Body of pancreas (tissue), 4 donors: ENCODE measurements around the gene GNS. TPM values are rescaled to one million over a fixed set of nuclear protein-coding genes. Genes with fewer than 3 reads are reported as not detected.
"Not testable (repeated sequence)": the region's sequence is repeated elsewhere in the genome, so short reads cannot be mapped to it uniquely, and the experiment has no call there.

Experiments used
- ATAC-seq: fragments of 150-250 bp; one replicate; pipeline ENCODE4 v1.9.1; 2016
- DNase-seq, 4 donors: peaks; one replicate each; pipeline ENCODE4 v3.0.0-alpha.2; 2019
- H3K27ac ChIP-seq, 4 donors: fragments of 200-600 bp; sonication (generic); 1 replicate in 3 of 4; 2 replicates in 1 of 4; pipeline versions ENCODE4 v1.5.1 to v1.6.1; 2016 to 2019; ENCODE audit warnings: mild to moderate bottlenecking in 1 of 4, mixed read lengths in 1 of 4, moderate library complexity in 1 of 4
- H3K27me3 ChIP-seq, 2 donors: fragments of 200-600 bp; sonication (generic); one replicate each; pipeline ENCODE4 v1.6.0; 2016; ENCODE audit warnings: mild to moderate bottlenecking in 1 of 2
- H3K36me3 ChIP-seq, 2 donors: fragments of 200-600 bp; sonication (generic); replicated peaks in 1 of 2; 2 replicates each; pipeline ENCODE4 v1.5.1; 2016; ENCODE audit warnings: low read depth in 2 of 2; ENCODE audit not compliant: insufficient read depth in 1 of 2
- H3K4me1 ChIP-seq: fragments of 200-600 bp; sonication (generic); one replicate; pipeline ENCODE4 v1.6.0; 2016
- H3K4me3 ChIP-seq, 2 donors: fragments of 200-600 bp; sonication (generic); 1 replicate in 1 of 2; 2 replicates in 1 of 2; pipeline ENCODE4 v1.5.1; 2016 to 2019
- H3K9me3 ChIP-seq, 3 donors: fragments of 200-600 bp; sonication (generic); 1 replicate in 2 of 3; 2 replicates in 1 of 3; pipeline ENCODE4 v1.5.1; 2016
- POLR2A ChIP-seq, 3 donors: fragments of 450-650 bp; IDR thresholded peaks; one replicate each; pipeline ENCODE4 v1.6.1; 2016; ENCODE audit warnings: antibody characterized with exemption in 3 of 3, mild to moderate bottlenecking in 2 of 3
- WGBS, 2 donors: methylation state at CpG; one replicate each; pipeline ENCODE4 v1.1.5; 2017; 5-methylcytosine and 5-hydroxymethylcytosine counted together
- intact Hi-C: fragments of 100-400 bp; cut with DNase I; formaldehyde crosslinking; loops from one replicate; pipeline ENCODE4 v1.15.1; 2023
- total RNA-seq, 2 donors: library from RNA; depleted of rRNA; stranded (reverse); fragments of >200 nt; gene quantifications; one replicate each; pipeline ENCODE4 v1.1.0, GENCODE V29; 2016
- TF ChIP-seq, protein P1 (sequence below), 7 experiments: fragments of 450-650 bp in 4 of 7; fragments of 200-600 bp in 3 of 7; sonication (generic) in 3 of 7; IDR thresholded peaks; one replicate each; pipeline ENCODE4 v1.5.1; 2016 to 2019; ENCODE audit warnings: antibody characterized with exemption in 7 of 7

The GNS gene
- total RNA-seq, 2 donors from 2014 or later: 29.3 to 43.1 TPM

DNA sequence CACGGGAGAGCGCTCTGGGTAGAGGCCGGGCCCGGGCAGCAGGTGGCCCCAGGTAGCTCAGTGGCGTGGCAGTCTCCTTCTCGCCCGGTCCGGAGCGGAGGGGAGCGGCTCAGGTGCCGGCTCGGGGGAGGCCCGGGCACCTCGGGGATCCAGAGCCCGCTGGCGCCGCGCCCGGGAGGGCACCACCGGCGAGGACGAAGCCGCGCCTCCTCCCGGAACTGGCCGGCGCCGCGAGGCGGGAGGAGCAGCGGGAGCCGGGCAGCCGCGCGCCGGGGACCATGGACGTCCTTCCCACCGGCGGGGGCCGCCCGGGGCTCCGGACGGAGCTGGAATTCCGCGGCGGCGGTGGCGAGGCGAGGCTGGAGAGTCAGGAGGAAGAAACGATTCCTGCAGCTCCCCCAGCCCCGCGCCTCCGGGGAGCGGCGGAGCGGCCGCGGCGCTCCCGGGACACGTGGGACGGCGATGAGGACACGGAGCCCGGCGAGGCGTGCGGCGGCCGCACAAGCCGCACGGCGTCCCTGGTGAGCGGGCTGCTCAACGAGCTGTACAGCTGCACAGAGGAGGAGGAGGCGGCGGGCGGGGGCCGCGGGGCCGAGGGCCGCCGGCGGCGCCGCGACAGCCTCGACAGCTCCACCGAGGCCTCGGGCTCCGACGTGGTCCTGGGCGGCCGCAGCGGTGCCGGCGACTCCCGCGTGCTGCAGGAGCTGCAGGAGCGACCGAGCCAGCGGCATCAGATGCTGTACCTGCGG is 21.5 kb upstream of the GNS start:
- H3K9me3 ChIP-seq: no peaks in the 10 kb centered on the region
- peak overlapping the region; percentile 43 to 66 for H3K4me3 ChIP-seq
- DNase-seq: peak; percentile 87 to 91 (median 88)
- TF ChIP-seq, protein P1, sequence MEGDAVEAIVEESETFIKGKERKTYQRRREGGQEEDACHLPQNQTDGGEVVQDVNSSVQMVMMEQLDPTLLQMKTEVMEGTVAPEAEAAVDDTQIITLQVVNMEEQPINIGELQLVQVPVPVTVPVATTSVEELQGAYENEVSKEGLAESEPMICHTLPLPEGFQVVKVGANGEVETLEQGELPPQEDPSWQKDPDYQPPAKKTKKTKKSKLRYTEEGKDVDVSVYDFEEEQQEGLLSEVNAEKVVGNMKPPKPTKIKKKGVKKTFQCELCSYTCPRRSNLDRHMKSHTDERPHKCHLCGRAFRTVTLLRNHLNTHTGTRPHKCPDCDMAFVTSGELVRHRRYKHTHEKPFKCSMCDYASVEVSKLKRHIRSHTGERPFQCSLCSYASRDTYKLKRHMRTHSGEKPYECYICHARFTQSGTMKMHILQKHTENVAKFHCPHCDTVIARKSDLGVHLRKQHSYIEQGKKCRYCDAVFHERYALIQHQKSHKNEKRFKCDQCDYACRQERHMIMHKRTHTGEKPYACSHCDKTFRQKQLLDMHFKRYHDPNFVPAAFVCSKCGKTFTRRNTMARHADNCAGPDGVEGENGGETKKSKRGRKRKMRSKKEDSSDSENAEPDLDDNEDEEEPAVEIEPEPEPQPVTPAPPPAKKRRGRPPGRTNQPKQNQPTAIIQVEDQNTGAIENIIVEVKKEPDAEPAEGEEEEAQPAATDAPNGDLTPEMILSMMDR (IDR thresholded peaks at IDR 0.05): peak in 4 of 7 experiments; percentile 23 to 41 (median 25)
- TF ChIP-seq POLR2A (IDR thresholded peaks at IDR 0.05): peak; percentile 86 to 92 (median 90)
- WGBS, 2 donors: 1 to 4% methylated on average over 10 to 50 of the region's 103 CpGs
- peak; percentile 85 for ATAC-seq
- no peaks in the 10 kb centered on the region for H3K27me3 ChIP-seq
- peak overlapping the region; percentile 93 to 95 (median 94) for H3K27ac ChIP-seq
- no peaks in the 10 kb centered on the region for H3K36me3 ChIP-seq
- peaks cover 13% of the 10 kb centered on the region for H3K4me1 ChIP-seq
- intact Hi-C loops: no loop called here

DNA sequence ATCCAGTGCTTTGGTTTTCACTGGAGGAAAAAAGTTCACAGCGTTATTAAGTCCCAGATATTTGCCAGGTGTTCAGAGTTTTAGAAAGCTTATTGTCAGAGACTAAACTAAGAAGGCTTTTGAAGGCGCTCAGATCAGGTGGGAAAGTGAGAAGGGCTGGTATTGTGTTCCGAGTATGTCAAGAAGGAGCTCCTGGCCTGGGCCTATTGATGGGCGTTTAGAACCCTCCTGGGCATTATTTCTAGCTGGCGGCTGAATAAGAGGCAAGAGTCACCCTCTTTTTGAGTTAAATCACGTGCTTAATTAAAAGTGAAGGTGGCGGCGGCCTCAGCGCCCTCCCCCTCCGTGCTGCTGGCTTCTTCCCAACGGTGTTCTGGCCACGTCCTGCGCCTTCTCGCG is 20.9 kb upstream of the GNS start:
- DNase-seq (no peak), ATAC-seq (no peak)
- TF ChIP-seq, protein P1 (IDR thresholded peaks at IDR 0.05): no peak
- no peak for TF ChIP-seq POLR2A (IDR thresholded peaks at IDR 0.05)
- peak overlapping the region; percentile 43 to 66 for H3K4me3 ChIP-seq
- intact Hi-C loops: no loop called here
- peaks cover 13% of the 10 kb centered on the region for H3K4me1 ChIP-seq
- 4 to 6% methylated on average over 6 to 15 of the region's 15 CpGs for WGBS, 2 donors
- H3K27me3 ChIP-seq: no peaks in the 10 kb centered on the region
- peak overlapping the region; percentile 93 to 95 (median 94) for H3K27ac ChIP-seq
- no peaks in the 10 kb centered on the region for H3K36me3 ChIP-seq
- no peaks in the 10 kb centered on the region for H3K9me3 ChIP-seq

DNA sequence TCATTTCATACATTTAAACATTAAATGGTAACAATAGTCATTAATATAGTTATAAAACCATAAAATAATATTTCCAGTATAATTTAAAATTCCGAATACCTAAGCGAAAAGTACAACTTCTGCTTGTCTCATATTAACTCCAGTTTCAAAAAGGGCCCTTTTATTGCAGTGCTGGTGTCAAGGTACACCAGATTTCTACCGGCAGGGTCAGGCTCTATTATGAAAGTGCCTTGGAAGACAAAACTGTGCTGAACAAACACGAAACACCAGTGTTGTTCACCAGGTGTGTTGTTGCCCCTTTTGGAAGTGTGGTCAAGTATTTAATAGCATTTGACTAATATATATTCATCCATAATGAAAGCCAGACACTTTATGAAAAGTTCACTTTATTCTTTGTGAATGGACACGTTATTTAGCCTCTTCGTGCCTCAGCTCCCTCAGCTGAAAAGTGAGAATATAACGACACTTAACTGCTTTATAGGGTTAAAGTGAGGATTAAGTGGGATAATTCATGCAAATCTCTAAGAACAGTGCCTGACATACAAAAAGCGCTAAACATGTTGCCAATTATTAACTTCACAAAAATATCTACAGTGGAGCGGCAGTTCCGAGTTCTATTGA is 20.3 kb upstream of the GNS start:
- TF ChIP-seq POLR2A (IDR thresholded peaks at IDR 0.05): no peak
- TF ChIP-seq, protein P1 (IDR thresholded peaks at IDR 0.05): peak in 2 of 7 experiments; percentile 11 to 17
- H3K9me3 ChIP-seq: no peaks in the 10 kb centered on the region
- no peak overlapping the region for H3K4me3 ChIP-seq
- H3K4me1 ChIP-seq: peaks cover 12% of the 10 kb centered on the region
- ATAC-seq: no peak
- intact Hi-C loops: no loop called here
- peak overlapping the region; percentile 93 to 95 (median 94) for H3K27ac ChIP-seq
- H3K36me3 ChIP-seq: no peaks in the 10 kb centered on the region
- no peaks in the 10 kb centered on the region for H3K27me3 ChIP-seq
- DNase-seq: peak in 1 of 4 donors; percentile 26
- WGBS, 2 donors: 20 to 23% methylated on average over 10 of the region's 10 CpGs

DNA sequence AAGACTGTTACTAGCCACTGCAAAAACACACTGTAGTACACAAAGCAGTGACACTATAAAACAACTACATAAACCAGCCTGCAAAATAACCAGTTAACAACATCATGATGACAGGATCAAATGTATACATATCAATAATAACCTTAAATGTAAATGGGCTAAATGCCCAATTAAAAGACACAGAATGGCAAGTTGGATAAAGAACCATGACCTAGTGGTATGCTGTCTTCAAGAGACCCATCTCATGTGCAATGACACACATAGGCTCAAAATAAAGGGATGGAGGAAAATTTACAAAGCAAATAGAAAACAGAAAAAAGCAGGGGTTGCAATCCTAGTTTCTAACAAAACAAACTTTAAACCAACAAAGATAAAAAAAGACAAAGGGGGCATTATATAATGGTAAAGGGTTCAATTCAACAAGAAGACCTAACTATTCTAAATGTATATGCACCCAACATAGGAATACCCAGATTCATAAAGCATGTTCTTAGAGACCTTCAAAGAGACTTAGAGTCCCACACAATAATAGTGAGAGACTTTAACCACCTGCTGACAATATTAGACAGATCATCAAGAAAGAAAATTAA is 16.0 kb upstream of the GNS start:
- H3K4me3 ChIP-seq, DNase-seq, H3K4me1 ChIP-seq, H3K9me3 ChIP-seq, H3K27ac ChIP-seq, ATAC-seq, H3K27me3 ChIP-seq, H3K36me3 ChIP-seq, intact Hi-C loops: not testable (repeated sequence)

DNA sequence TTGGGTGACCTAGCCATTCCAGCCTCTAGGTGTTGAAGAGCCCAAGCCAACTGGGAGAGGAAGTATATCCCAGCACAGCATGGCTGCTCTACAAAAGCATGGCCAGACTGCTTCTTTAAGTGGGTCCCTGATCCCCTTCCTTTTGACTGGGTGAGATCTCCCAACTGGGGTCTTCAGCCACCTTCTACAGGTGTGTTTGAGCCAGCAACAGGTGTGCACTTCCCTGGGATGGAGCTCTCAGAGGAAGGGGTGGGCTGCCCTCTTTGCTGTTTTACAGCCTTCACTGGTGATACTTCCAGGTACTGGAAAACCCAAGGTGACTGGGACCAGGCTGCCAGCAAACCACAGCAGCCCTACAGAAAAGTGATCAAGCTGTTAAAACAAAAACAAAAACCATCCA is 14.2 kb upstream of the GNS start:
- Histone ChIP-seq H3K27me3 (no peaks in the 10 kb centered on the region), H3K4me3 (no peak overlapping the region), H3K36me3 (no peaks in the 10 kb centered on the region), H3K9me3 (no peaks in the 10 kb centered on the region), H3K27ac (no peak overlapping the region), H3K4me1 (no peaks in the 10 kb centered on the region)
- ATAC-seq (no peak), DNase-seq (no peak)
- TF ChIP-seq POLR2A (IDR thresholded peaks at IDR 0.05): no peak
- TF ChIP-seq, protein P1 (IDR thresholded peaks at IDR 0.05): no peak
- intact Hi-C loops: no loop called here
